ENCODE results near the gene PHRF1.

PHRF1 gene

DNA sequence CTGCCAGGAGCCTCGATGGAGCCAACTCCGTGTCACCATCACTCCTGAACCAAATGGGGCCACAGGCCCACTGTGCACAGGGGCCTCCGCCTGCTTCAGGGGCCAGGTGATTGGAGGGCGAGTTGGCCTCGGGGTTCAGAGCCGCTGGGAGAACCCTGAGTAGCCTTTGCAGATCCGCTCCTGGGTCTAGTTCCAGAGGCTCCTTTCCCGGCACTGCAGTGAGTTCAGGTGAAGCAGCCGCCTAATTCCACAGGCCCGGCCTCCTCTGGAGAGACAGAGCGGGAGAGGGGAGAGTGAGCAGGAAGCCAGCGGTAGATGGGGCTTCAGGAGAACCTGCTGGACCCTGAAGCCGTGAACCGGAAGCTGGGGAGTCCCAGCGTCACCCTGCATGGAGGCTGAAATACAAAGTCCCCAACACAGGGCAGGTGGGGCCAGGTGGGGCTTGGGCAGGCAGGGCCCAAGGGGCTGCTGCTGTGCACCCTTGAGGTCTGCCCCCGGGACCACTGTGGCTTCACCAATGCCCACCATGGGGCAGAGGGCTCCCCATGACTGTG, 83.3 kb downstream of the PHRF1 start:
- DNase-seq: no peak

DNA sequence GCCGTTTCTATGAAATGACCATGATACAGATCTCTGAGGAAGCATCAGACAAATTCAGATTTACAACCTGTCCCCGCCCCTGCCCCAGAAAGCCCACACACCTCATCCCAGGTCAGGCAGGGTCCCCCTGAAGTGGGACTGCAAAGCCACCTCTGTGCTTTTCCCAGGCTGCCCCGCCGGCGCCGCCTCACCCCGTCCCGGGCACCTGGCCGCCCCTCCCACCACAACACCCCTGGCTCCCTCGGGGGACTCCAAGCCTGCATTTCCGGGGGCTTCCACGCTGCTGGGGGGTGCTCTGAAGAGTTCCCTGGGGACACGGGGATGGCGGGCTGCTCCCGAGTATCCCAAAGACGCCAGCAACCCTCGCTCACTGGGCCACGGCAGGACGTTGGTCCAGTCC, 84.0 kb downstream of the PHRF1 start:
- DNase-seq: no peak

- no peak for DNase-seq
These were observed 84.6 kb downstream of the PHRF1 start for GRCh38 chr11:660681-661444.

All from activated CD4-positive, CD25-positive, alpha-beta regulatory T cell (primary cell).